NCI-H1436 (cell line): Measurements from ENCODE around the gene COPG2.
A peak's percentile ranks its signal among the peaks of the same experiment; 100 is the strongest.

Experiments
- DNase-seq: peaks from one replicate; lab custom pipeline; 2025; lab: John Stamatoyannopoulos, UW

The COPG2 gene

GRCh38 chr7:130473876-130474275 lies 194.7 kb downstream of the COPG2 start:
- DNase-seq, result peak; percentile 52

DNA sequence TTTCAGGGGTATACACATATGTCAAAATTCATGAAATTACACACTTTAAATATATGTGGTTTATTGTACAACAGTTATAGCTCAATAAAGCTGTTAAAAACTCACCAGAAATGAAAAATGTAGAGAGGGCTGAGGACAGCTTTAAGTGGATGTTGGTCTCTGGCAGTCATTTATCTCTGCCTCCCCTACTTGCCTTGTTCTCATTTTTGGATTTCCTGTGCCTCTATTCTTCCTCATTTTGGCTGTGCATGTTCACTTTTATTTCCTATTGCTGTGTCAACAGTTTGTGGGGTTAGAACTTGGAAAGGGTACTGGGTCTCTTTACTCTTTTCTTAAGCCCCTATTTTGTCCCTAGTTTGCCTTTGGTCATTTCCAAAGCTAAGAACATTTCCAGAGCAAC lies 195.3 kb downstream of the COPG2 start:
- no peak for DNase-seq

DNA sequence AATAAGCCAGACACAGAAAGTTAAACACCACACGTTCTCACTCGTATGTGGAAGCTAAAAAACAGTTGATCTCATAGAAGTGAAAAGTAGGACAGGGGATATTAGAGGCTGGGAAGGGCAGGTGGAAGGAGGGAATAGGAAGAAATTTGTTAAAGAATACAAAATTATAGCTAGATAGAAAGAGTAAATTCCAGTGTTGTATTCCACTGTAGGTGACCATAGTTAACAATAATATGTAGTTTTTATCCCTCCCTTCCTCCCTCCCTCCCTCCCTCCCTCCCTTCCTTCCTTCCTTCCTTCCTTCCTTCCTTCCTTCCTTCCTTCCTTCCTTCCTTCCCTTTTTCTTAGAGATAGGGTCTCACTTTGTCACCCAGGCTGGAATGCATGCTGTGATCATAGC lies 196.6 kb downstream of the COPG2 start:
- DNase-seq, result no peak

GRCh38 chr7:130468612-130469011 lies 199.9 kb downstream of the COPG2 start:
- DNase-seq, result no peak

DNA sequence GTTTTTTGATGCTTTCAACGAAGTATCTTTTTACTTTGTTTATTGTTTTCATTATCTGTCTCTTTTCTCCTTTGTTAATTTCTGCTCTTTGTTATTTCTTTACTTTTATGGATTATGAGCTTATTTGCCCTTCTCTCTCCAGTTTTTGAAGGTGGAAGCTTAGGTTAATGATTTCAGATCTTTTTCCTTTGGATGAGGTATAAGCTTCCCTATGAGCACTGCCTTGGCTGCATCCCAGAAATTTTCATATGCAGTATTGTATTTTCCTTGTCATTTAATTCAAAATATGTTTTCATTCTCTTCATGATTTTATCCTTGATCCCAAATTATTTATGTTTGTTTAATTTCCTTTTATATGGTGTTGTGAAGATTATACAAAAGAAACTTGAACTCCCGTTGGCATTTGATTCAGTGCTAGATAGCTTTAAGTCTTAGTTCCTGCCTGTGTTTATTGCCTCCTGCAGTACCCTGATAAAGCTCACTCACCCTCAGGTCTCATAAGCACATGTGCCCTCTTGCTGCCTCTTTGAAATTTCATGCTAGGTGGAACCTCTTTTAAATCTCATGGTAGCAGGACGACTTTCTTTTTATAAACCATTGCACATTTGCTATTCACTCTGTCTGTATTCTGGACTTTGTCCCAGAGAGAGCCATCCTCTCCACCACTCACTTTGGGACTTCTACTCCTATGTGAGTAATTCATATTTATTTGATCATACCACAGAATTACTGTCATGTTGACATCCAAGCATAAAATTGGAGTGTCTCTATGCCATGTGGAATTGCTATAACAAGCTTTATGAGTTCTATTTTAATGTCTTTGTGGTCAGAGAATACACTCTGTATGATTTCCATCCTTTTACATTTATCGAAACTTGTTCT lies 204.8 kb downstream of the COPG2 start:
- DNase-seq, result no peak

DNA sequence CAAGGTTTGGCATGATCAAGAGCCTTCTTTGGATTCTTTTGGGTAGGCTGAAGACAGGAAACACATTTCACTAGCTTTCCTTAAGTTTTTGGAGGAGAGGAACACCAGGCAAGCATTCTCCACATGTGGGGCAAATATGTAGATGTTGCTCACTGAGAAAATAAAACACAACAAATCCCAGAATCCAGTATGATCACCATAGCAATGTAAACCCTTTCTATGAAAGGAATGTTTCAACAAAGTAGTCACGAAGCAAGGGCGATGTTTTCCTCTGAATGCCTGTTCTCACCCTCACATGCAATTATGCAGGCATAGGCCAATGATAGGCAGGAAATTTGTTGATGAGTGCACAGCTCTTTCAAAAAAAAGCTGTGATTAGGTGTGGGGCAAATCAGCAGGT lies 207.3 kb downstream of the COPG2 start:
- DNase-seq, result no peak

- no peak for DNase-seq
These were observed 210.3 kb downstream of the COPG2 start for GRCh38 chr7:130458257-130458656.
